ENCODE results near the gene TXNDC17. TPM values are rescaled to one million over a fixed set of nuclear protein-coding genes. Genes with fewer than 3 reads are reported as not detected.
"Not testable (repeated sequence)": the region's sequence is repeated elsewhere in the genome, so short reads cannot be mapped to it uniquely, and the experiment has no call there.

The TXNDC17 gene
- total RNA-seq, 1 experiment from 2014 or later, result 137 TPM

GRCh38 chr17:6660805-6661463 lies 20.1 kb downstream of the TXNDC17 start:
- CTCF ChIA-PET, result interaction anchor here (0.6 kb wide), 1 partner anchor 56 kb away, joined by 7 read pairs; no protein-coding TSS in a partner anchor
- no TSS peak for BruUV-seq (replicated peaks)
- ATAC-seq (no peak), DNase-seq (ENCODE audit: low read depth, low spot score) (no peak)
- H3K36me3 ChIP-seq (ENCODE audit: control insufficient read depth, insufficient read depth, low read length), result no peaks in the 10 kb centered on the region
- intact Hi-C loops (cut with micrococcal nuclease; ENCODE audit: unreplicated experiment) (no loop called here), in situ Hi-C loops (cut with HindIII; ENCODE audit: low pct_unique_long_range_greater_than_20kb, low sequenced_read_pairs) (no loop called here)
- no peak overlapping the region for H3K4me3 ChIP-seq (ENCODE audit: low read depth in 2 of 2, low read length in 2 of 2)
- TF ChIP-seq, protein P1, sequence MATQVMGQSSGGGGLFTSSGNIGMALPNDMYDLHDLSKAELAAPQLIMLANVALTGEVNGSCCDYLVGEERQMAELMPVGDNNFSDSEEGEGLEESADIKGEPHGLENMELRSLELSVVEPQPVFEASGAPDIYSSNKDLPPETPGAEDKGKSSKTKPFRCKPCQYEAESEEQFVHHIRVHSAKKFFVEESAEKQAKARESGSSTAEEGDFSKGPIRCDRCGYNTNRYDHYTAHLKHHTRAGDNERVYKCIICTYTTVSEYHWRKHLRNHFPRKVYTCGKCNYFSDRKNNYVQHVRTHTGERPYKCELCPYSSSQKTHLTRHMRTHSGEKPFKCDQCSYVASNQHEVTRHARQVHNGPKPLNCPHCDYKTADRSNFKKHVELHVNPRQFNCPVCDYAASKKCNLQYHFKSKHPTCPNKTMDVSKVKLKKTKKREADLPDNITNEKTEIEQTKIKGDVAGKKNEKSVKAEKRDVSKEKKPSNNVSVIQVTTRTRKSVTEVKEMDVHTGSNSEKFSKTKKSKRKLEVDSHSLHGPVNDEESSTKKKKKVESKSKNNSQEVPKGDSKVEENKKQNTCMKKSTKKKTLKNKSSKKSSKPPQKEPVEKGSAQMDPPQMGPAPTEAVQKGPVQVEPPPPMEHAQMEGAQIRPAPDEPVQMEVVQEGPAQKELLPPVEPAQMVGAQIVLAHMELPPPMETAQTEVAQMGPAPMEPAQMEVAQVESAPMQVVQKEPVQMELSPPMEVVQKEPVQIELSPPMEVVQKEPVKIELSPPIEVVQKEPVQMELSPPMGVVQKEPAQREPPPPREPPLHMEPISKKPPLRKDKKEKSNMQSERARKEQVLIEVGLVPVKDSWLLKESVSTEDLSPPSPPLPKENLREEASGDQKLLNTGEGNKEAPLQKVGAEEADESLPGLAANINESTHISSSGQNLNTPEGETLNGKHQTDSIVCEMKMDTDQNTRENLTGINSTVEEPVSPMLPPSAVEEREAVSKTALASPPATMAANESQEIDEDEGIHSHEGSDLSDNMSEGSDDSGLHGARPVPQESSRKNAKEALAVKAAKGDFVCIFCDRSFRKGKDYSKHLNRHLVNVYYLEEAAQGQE (IDR thresholded peaks at IDR 0.05; ENCODE audit: insufficient read depth in 1 of 2, low read depth in 2 of 2, low read length in 1 of 2), result no peak
- TF ChIP-seq POLR2AphosphoS5 (IDR thresholded peaks at IDR 0.05; ENCODE audit: low read depth, low read length), result no peak
- TF ChIP-seq TCF7L2 (IDR thresholded peaks at IDR 0.05; ENCODE audit: low read depth, low read length), result no peak
- TF ChIP-seq, protein P2, sequence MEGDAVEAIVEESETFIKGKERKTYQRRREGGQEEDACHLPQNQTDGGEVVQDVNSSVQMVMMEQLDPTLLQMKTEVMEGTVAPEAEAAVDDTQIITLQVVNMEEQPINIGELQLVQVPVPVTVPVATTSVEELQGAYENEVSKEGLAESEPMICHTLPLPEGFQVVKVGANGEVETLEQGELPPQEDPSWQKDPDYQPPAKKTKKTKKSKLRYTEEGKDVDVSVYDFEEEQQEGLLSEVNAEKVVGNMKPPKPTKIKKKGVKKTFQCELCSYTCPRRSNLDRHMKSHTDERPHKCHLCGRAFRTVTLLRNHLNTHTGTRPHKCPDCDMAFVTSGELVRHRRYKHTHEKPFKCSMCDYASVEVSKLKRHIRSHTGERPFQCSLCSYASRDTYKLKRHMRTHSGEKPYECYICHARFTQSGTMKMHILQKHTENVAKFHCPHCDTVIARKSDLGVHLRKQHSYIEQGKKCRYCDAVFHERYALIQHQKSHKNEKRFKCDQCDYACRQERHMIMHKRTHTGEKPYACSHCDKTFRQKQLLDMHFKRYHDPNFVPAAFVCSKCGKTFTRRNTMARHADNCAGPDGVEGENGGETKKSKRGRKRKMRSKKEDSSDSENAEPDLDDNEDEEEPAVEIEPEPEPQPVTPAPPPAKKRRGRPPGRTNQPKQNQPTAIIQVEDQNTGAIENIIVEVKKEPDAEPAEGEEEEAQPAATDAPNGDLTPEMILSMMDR (IDR thresholded peaks at IDR 0.05), result no peak
- no peak for TF ChIP-seq SIN3A (IDR thresholded peaks at IDR 0.05; ENCODE audit: borderline replicate concordance, insufficient read depth, low read depth, low read length)
- H3K4me1 ChIP-seq (ENCODE audit: control insufficient read depth, insufficient read depth, low read length), result no peaks in the 10 kb centered on the region
- H3K27ac ChIP-seq (ENCODE audit: low read length), result no peak overlapping the region
- H3K9me3 ChIP-seq (ENCODE audit: control insufficient read depth, insufficient read depth, low read depth, low read length), result no peaks in the 10 kb centered on the region
- POLR2A ChIA-PET, result no interaction called here
- H3K27me3 ChIP-seq (ENCODE audit: control insufficient read depth, insufficient read depth, low read length), result peaks cover 3% of the 10 kb centered on the region; the same call in 1 of the 2 replicates

- intact Hi-C loops (cut with micrococcal nuclease; ENCODE audit: unreplicated experiment) (no loop called here), in situ Hi-C loops (cut with HindIII; ENCODE audit: low pct_unique_long_range_greater_than_20kb, low sequenced_read_pairs) (no loop called here)
- no peaks in the 10 kb centered on the region for H3K4me1 ChIP-seq (ENCODE audit: control insufficient read depth, insufficient read depth, low read length)
- ChIA-PET POLR2A (no interaction called here), CTCF (interaction anchor here (0.6 kb wide), 1 partner anchor 55 kb away, joined by 7 read pairs; no protein-coding TSS in a partner anchor)
- no peak overlapping the region for H3K4me3 ChIP-seq (ENCODE audit: low read depth in 2 of 2, low read length in 2 of 2)
- no peak for ATAC-seq
- TF ChIP-seq POLR2AphosphoS5 (IDR thresholded peaks at IDR 0.05; ENCODE audit: low read depth, low read length) (no peak), SIN3A (IDR thresholded peaks at IDR 0.05; ENCODE audit: borderline replicate concordance, insufficient read depth, low read depth, low read length) (no peak), TCF7L2 (IDR thresholded peaks at IDR 0.05; ENCODE audit: low read depth, low read length) (no peak)
- TF ChIP-seq, protein P2 (IDR thresholded peaks at IDR 0.05), result no peak
- TF ChIP-seq, protein P1 (IDR thresholded peaks at IDR 0.05; ENCODE audit: insufficient read depth in 1 of 2, low read depth in 2 of 2, low read length in 1 of 2), result no peak
- no TSS peak for BruUV-seq (replicated peaks)
- H3K27me3 ChIP-seq (ENCODE audit: control insufficient read depth, insufficient read depth, low read length), result peaks cover 3% of the 10 kb centered on the region; the same call in 1 of the 2 replicates
- H3K27ac ChIP-seq (ENCODE audit: low read length), result no peak overlapping the region
- DNase-seq (ENCODE audit: low read depth, low spot score), result no peak
- H3K9me3 ChIP-seq (ENCODE audit: control insufficient read depth, insufficient read depth, low read depth, low read length), result no peaks in the 10 kb centered on the region
- no peaks in the 10 kb centered on the region for H3K36me3 ChIP-seq (ENCODE audit: control insufficient read depth, insufficient read depth, low read length)
Observed at GRCh38 chr17:6661464-6661848, 20.6 kb downstream of the TXNDC17 start.

DNA sequence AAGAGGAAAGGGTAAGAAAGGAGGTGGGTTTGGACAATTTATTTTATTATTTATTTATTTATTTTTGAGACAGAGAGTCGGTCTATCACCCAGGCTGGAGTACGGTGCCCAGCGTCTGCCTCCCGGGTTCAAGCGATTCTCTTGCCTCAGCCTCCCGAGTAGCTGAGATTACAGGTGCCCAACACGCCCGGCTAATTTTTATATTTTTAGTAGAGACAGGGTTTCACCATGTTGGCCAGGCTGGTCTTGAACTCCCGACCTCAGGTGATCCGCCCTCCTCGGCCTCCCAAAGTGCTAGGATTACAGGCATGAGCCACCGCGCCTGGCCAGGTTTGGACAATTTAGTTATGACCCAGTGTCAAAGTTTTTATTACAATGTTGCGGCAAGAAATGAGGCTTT lies 22.3 kb downstream of the TXNDC17 start:
- H3K27ac ChIP-seq (ENCODE audit: low read length); H3K27me3 ChIP-seq (ENCODE audit: control insufficient read depth, insufficient read depth, low read length); BruUV-seq (replicated peaks); H3K4me1 ChIP-seq (ENCODE audit: control insufficient read depth, insufficient read depth, low read length); H3K36me3 ChIP-seq (ENCODE audit: control insufficient read depth, insufficient read depth, low read length); in situ Hi-C loops (cut with HindIII; ENCODE audit: low pct_unique_long_range_greater_than_20kb, low sequenced_read_pairs); H3K4me3 ChIP-seq (ENCODE audit: low read depth in 2 of 2, low read length in 2 of 2); ATAC-seq; POLR2A ChIA-PET; H3K9me3 ChIP-seq (ENCODE audit: control insufficient read depth, insufficient read depth, low read depth, low read length); DNase-seq (ENCODE audit: low read depth, low spot score); CTCF ChIA-PET; intact Hi-C loops (cut with micrococcal nuclease; ENCODE audit: unreplicated experiment): not testable (repeated sequence)

Data from Panc1 (cell line).